ENCODE results near the gene SELENOO. TPM values are rescaled to one million over a fixed set of nuclear protein-coding genes. Genes with fewer than 3 reads are reported as not detected.

The SELENOO gene
- total RNA-seq, 1 experiment from 2014 or later: 34.3 TPM

DNA sequence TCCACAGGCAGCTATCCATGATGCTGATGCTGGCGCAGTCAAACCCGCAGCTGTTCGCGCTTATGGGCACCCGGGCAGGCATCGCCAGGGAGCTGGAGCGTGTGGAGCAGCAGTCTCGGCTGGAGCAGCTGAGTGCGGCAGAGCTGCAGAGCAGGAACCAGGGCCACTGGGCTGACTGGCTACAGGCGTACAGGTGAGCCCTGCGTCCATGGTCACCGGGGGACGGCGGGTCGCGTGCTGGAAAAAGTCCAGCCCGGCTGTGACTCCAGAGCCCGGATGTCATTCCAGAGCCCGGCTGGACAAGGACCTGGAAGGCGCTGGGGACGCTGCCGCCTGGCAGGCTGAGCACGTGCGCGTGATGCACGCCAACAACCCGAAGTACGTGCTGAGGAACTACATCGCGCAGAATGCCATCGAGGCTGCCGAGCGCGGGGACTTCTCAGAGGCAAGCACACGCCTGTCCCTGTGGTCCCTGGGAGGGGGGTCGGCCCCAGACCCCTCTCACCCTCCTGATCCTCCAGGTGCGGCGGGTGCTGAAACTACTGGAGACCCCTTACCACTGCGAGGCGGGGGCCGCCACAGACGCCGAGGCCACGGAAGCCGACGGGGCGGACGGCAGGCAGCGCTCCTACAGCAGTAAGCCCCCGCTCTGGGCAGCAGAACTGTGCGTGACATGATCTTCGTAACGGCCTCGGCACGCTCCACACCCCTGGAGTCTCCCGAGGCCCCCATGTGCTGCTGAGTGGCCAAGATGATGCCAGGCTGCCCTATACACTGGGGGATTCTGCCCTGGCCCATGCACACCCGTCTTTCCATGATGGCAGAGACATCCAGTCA lies 16.1 kb downstream of the SELENOO start:
- DNase-seq (ENCODE audit: low read depth, low spot score) (no peak), ATAC-seq (no peak)
- Histone ChIP-seq H3K4me1 (ENCODE audit: control insufficient read depth, insufficient read depth, low read length) (no peaks in the 10 kb centered on the region), H3K27me3 (ENCODE audit: control insufficient read depth, insufficient read depth, low read length) (no peaks in the 10 kb centered on the region), H3K27ac (ENCODE audit: low read length) (no peak overlapping the region), H3K4me3 (ENCODE audit: low read depth in 2 of 2, low read length in 2 of 2) (no peak overlapping the region), H3K9me3 (ENCODE audit: control insufficient read depth, insufficient read depth, low read depth, low read length) (no peaks in the 10 kb centered on the region), H3K36me3 (ENCODE audit: control insufficient read depth, insufficient read depth, low read length) (0 out of 2 replicates have a peak, but pooled peaks cover 2% of the 10 kb centered on the region)
- ChIA-PET POLR2A (no interaction called here), CTCF (interaction anchor here (0.6 kb wide), 1 partner anchor 387 kb away, joined by 3 read pairs; no protein-coding TSS in a partner anchor)
- in situ Hi-C loops (cut with HindIII; ENCODE audit: low pct_unique_long_range_greater_than_20kb, low sequenced_read_pairs): no loop called here
- no TSS peak for BruUV-seq (replicated peaks)
- TF ChIP-seq POLR2AphosphoS5 (IDR thresholded peaks at IDR 0.05; ENCODE audit: low read depth, low read length) (no peak), TCF7L2 (IDR thresholded peaks at IDR 0.05; ENCODE audit: low read depth, low read length) (no peak), SIN3A (IDR thresholded peaks at IDR 0.05; ENCODE audit: borderline replicate concordance, insufficient read depth, low read depth, low read length) (no peak)
- TF ChIP-seq, protein P1, sequence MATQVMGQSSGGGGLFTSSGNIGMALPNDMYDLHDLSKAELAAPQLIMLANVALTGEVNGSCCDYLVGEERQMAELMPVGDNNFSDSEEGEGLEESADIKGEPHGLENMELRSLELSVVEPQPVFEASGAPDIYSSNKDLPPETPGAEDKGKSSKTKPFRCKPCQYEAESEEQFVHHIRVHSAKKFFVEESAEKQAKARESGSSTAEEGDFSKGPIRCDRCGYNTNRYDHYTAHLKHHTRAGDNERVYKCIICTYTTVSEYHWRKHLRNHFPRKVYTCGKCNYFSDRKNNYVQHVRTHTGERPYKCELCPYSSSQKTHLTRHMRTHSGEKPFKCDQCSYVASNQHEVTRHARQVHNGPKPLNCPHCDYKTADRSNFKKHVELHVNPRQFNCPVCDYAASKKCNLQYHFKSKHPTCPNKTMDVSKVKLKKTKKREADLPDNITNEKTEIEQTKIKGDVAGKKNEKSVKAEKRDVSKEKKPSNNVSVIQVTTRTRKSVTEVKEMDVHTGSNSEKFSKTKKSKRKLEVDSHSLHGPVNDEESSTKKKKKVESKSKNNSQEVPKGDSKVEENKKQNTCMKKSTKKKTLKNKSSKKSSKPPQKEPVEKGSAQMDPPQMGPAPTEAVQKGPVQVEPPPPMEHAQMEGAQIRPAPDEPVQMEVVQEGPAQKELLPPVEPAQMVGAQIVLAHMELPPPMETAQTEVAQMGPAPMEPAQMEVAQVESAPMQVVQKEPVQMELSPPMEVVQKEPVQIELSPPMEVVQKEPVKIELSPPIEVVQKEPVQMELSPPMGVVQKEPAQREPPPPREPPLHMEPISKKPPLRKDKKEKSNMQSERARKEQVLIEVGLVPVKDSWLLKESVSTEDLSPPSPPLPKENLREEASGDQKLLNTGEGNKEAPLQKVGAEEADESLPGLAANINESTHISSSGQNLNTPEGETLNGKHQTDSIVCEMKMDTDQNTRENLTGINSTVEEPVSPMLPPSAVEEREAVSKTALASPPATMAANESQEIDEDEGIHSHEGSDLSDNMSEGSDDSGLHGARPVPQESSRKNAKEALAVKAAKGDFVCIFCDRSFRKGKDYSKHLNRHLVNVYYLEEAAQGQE (IDR thresholded peaks at IDR 0.05; ENCODE audit: insufficient read depth in 1 of 2, low read depth in 2 of 2, low read length in 1 of 2): no peak
- TF ChIP-seq, protein P2, sequence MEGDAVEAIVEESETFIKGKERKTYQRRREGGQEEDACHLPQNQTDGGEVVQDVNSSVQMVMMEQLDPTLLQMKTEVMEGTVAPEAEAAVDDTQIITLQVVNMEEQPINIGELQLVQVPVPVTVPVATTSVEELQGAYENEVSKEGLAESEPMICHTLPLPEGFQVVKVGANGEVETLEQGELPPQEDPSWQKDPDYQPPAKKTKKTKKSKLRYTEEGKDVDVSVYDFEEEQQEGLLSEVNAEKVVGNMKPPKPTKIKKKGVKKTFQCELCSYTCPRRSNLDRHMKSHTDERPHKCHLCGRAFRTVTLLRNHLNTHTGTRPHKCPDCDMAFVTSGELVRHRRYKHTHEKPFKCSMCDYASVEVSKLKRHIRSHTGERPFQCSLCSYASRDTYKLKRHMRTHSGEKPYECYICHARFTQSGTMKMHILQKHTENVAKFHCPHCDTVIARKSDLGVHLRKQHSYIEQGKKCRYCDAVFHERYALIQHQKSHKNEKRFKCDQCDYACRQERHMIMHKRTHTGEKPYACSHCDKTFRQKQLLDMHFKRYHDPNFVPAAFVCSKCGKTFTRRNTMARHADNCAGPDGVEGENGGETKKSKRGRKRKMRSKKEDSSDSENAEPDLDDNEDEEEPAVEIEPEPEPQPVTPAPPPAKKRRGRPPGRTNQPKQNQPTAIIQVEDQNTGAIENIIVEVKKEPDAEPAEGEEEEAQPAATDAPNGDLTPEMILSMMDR (IDR thresholded peaks at IDR 0.05): no peak
- intact Hi-C loops (cut with micrococcal nuclease; ENCODE audit: unreplicated experiment): no loop called here

DNA sequence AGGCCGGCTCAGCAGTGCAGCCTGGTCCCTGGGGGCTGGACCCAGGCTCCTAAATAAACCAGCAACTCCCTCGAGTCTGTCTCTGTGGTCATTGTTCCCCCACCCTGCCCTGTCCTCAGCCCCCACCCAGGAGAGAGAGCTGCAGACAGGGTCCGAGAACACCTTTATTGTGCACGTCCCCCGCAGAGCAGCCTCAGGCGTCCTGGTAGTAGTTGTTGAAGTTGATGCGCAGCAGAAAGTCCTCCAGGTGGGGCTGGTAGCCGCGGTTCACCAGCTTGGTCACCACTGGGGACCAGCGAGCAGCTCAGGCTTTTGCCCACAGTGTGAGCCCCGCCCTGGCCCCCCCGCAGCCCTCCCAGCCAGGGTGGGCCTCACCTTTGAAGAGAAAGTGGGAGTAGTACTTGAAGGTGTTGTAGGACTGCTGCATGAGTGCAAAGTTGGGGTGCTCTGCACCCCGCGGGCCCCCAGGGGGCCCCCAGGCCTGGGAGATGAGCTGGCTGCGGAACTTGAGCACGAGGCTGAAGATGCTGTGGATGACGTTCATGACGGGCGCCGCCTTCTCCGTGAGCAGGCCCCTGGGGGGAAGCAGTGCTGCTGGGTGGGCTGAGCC lies 16.8 kb downstream of the SELENOO start:
- H3K9me3 ChIP-seq (ENCODE audit: control insufficient read depth, insufficient read depth, low read depth, low read length): no peaks in the 10 kb centered on the region
- CTCF ChIA-PET: no interaction called here
- H3K27ac ChIP-seq (ENCODE audit: low read length): no peak overlapping the region
- no peak for ATAC-seq
- 0 out of 2 replicates have a peak, but pooled peaks cover 2% of the 10 kb centered on the region for H3K36me3 ChIP-seq (ENCODE audit: control insufficient read depth, insufficient read depth, low read length)
- H3K27me3 ChIP-seq (ENCODE audit: control insufficient read depth, insufficient read depth, low read length): no peaks in the 10 kb centered on the region
- in situ Hi-C loops (cut with HindIII; ENCODE audit: low pct_unique_long_range_greater_than_20kb, low sequenced_read_pairs): no loop called here
- no TSS peak for BruUV-seq (replicated peaks)
- POLR2A ChIA-PET: no interaction called here
- intact Hi-C loops (cut with micrococcal nuclease; ENCODE audit: unreplicated experiment): no loop called here
- no peak for TF ChIP-seq POLR2AphosphoS5 (IDR thresholded peaks at IDR 0.05; ENCODE audit: low read depth, low read length)
- TF ChIP-seq SIN3A (IDR thresholded peaks at IDR 0.05; ENCODE audit: borderline replicate concordance, insufficient read depth, low read depth, low read length): no peak
- TF ChIP-seq TCF7L2 (IDR thresholded peaks at IDR 0.05; ENCODE audit: low read depth, low read length): no peak
- TF ChIP-seq, protein P1 (IDR thresholded peaks at IDR 0.05; ENCODE audit: insufficient read depth in 1 of 2, low read depth in 2 of 2, low read length in 1 of 2): no peak
- TF ChIP-seq, protein P2 (IDR thresholded peaks at IDR 0.05): no peak
- no peak for DNase-seq (ENCODE audit: low read depth, low spot score)
- H3K4me3 ChIP-seq (ENCODE audit: low read depth in 2 of 2, low read length in 2 of 2): no peak overlapping the region
- H3K4me1 ChIP-seq (ENCODE audit: control insufficient read depth, insufficient read depth, low read length): no peaks in the 10 kb centered on the region
